ENCODE measurements around the gene NOXA1.

Gene NOXA1

DNA sequence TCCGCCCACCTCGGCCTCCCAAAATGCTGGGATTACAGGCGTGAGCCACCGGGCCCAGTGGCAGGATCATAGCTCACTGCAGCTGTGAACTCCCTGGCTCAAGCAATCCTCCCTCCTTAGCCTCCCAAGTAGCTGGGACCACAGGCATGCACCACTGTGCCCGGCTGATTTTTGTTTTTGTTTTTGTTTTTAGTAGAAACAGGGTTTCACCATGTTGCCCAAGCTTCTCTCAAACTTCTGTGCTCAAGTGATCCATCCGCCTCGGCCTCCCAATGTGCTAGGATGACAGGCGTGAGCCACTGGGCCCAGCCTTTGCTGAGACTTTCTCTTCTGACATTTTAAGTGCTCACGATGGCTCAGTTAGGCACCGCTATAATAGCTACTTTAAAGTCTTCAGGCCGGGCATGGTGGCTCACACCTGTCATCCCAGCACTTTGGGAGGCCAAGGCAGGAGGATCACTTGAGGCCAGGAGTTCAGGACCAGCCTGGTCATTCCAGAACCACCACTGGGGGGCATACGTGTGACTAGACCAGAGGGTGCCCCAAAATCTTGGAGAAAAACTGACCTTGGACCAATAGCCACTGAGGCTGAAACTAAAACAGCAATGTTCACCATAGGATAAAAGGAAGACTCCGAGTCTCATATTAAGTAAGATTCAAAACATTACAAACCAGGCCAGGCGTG lies 21.1 kb downstream of the NOXA1 start:
- no peak for DNase-seq

GRCh38 chr9:137445275-137445807 lies 22.1 kb downstream of the NOXA1 start:
- DNase-seq = peak; percentile 82 to 84

DNA sequence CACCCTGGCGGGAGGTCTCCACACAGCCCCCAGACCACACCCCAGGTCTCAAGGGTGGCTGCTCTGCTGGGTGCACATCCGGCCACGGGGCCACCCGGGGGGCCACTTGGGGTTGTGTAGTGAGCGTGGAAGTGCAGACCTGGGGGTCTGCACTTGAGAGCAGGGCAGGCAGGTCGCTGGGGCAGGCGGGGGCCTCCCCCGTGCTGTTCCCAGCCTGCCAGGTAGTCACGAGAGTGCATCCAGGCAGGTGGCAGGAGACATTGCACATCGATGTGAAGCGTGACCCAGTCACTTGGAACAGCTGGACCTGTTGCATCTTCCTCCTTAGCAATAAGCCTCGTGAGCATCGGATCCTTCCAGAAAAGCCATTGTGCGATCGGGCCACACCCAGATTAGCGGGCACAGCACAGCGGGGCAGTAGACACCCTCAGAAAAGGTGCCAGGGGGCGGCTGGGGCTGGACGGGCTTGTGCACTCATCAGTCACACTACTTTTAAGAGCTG lies 22.8 kb downstream of the NOXA1 start:
- DNase-seq = no peak

DNA sequence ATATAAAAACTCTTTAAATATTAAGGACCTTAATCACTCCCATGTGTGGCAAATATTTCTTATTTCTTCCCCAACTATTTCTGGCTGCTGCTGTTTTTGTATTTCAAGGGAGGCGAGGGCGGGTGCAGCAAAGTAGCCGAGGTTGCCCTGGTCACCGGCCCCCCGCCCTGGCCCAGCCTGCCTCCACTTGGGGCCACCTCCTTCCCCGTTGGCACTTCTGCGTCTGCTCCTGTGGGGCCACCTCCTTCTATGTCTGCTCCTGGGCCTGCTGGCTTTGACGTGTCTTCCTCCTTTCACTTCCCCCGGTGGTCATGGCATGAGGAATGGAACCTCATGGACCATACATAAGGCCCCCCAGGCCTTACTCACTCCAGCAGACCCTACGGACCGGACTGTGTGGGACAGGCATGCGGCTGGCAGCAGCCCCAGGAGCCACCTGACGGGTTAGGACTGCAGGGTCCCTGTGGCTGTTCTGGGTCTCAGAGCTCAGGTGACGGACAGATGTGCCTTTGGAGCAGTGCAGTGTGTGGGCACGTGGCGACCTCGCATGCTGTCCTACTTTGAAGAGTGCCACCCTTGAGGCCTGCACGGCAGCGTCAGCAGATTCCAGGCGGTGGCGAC lies 23.8 kb downstream of the NOXA1 start:
- DNase-seq = no peak

DNA sequence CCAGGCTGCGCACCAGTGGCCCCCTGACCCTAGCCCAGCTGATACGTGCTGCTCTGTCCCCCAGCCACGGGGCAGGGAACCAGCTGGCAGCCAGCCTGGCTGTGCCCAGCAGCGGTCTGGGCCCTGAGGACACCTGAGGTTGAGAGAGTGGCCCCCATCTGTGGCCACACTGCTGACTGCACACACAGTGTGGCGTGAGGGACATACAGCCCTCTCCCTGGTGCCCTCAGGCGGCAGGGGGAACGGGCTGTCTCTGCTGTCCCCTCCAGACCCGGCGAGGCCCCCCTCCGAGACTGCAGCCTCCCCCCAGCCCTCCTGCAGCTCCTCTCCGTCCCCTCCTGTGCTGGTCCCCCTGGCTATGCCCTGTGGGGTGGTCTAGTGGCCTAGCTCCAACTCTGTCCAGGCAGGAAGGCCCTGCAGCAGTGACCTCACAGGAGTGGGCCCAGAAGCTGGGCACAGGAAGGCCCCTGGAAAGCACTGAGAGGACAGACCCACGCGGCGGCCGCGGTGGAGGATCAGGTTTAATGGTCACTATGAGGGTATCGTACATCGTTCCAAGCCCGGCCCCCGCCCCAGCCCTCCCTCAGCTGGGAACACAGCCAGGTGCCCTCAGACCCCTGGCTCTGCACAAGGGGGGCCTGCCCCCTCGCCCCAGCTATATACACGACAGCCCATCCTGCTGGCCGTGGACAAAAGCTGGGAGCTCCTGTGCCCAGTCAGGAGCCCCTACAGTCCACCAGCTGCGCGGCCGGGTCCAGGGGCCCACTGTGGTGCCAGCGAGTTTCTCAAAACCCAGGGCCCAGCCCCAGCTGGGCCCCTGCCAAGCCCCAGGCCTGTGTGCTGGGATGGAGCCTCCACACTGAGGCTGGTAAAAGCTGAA lies 24.8 kb downstream of the NOXA1 start:
- no peak for DNase-seq

DNA sequence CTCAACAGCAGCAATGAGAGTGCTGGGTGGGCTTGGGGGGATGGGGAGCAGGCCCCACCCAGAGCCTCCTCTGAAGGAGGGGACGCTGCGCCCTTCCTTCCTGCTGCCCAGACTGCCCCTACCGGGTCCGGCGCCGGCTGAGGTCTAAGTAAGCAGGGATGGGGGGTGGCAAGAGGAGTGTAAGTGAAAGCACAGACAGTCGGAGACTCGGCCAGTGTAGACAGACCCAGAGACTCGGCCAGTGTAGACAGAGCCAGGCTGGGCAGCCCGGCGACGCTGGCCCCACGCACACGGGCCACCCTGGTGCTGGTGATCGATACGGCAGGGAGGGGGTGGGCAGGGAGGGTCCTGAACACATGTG lies 25.4 kb downstream of the NOXA1 start:
- DNase-seq = no peak

DNA sequence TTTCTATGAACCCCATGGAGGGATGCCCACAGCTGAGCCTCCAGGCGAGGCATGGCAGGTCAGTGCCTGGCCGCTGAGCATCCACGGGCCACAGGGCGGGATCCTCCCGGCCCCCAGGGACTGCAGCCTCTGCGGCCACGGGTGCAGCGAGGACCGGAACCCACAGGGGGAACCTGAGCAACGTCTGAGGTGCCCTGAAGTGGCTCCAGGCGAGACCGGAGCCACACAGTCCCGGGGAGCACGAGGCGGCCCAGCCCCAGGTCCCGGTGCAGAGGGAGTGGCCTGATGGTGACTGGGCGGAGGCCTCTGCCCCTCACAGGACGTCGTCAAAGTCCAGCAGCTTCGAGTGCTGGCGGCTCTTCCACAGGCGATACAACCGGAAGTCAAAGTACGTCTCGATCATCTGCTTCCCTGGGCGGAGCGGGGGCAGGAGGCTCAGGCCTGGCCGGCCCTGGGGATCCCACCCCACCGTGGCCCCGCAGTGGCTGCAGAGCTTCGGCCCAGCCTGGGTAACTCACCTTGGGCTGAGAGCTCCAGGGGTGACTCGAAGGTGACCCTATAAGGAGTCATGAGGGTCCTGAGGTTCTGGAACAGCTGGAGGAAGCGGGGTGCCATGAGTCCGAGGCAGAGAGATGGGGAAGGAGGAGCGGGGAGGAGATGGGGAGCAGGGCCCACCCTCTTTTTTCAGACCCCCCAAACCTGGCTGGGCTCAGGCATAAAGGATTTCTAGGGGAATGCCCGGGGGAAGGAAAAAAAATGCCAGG lies 26.1 kb downstream of the NOXA1 start:
- DNase-seq = no peak

DNA sequence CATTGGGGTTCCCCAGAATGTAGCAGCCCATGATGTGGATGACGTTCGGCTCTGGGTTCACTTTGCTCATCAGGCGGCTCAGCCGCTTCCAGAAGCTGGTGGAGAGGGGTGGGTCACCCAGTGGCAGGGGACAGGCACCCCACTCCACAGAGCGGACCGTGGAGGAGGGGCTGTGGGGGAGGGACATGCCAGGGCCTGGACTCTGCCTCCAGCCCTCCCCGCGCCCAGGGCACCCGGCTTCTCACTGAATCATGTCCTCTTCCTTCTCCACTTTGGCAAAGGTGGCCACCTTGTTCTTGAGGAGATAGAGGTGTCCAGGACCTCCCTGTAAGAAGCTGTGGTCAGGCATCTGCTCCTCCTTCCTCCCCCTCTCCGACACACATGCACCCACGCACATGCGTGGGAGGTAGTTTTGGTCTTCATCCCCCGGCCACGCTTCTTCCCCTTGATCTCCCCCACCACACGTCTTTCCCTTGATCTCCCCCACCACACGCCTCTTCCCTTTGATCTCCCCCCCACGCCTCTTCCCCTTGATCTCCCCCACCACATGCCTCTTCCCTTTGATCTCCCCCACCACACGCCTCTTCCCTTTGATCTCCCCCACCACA lies 26.8 kb downstream of the NOXA1 start:
- peak in 1 of 2 experiments; percentile 79 for DNase-seq

DNA sequence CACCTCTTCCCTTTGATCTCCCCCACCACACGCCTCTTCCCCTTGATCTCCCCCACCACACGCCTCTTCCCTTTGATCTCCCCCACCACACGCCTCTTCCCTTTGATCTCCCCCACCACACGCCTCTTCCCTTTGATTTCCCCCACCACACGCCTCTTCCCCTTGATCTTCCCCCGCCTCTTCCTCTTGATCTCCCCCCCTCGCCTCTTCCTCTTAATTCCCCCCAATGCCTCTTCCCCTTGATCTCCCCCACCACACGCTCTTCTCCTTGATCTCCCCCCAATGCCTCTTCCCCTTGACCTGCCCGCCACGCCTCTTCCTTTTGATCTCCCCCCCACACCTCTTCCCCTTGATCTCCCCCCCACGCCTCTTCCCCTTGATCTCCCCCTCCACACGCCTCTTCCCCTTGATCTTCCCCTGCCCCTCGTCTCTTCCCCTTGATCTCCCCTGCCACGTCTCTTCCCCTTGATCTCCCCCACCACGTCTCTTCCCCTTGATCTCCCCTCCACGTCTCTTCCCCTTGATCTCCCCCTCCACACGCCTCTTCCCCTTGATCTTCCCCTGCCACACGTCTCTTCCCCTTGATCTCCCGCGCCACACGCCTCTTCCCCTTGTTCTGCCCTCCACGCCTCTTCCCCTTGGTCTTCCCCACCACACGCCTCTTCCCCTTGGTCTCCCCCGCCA lies 27.5 kb downstream of the NOXA1 start:
- peak in 1 of 2 experiments; percentile 60 for DNase-seq

DNA sequence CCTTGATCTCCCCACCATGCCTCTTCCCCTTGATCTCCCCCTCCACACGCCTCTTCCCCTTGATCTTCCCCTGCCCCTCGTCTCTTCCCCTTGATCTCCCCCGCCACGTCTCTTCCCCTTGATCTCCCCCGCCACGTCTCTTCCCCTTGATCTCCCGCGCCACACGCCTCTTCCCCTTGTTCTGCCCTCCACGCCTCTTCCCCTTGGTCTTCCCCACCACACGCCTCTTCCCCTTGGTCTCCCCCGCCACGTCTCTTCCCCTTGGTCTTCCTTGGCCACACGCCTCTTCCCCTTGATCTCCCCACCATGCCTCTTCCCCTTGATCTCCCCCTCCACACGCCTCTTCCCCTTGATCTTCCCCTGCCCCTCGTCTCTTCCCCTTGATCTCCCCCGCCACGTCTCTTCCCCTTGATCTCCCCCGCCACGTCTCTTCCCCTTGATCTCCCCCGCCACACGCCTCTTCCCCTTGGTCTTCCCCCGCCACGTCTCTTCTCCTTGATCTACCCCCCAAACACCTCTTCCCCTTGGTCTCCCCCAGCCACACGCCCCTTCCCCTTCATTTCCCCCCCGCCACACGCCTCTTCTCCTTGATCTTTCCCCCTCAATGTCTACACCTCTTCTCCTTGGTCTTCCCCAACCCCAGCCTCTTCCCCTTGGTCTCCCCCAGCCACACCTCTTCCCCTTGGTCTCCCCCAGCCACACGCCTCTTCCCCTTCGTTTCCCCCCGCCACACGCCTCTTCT lies 28.2 kb downstream of the NOXA1 start:
- DNase-seq = peak in 1 of 2 experiments; percentile 40

DNA sequence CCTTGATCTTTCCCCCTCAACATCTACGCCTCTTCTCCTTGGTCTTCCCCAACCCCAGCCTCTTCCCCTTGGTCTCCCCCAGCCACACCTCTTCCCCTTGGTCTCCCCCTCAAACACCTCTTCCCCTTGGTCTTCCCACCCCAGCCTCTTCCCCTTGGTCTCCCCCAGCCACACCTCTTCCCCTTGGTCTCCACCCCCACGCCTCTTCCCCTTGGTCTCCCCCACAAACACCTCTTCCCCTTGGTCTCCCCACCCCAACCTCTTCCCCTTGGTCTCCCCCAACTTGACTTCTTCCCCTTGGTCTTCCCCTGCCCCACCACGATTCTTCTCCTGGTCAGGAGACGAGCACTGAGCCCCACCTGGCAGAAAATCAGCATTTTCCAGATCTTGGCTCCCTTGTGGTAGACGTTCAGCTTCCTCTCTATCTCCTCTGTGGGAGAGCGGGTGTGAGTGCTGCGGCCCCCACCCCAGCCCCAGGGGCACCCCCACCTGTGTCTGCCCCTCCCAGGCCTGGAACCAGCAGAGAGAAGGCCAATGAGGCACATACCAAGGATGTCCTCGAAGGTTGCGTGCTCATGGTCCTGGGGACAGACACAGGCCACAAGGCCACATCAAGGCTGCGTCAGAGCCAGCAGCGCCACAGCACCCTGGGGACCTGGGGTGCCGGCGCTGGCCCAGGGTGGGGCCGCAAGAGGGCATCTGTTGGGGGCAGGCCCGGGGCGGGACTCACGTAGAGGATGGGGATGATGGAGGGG lies 29.0 kb downstream of the NOXA1 start:
- no peak for DNase-seq

DNA sequence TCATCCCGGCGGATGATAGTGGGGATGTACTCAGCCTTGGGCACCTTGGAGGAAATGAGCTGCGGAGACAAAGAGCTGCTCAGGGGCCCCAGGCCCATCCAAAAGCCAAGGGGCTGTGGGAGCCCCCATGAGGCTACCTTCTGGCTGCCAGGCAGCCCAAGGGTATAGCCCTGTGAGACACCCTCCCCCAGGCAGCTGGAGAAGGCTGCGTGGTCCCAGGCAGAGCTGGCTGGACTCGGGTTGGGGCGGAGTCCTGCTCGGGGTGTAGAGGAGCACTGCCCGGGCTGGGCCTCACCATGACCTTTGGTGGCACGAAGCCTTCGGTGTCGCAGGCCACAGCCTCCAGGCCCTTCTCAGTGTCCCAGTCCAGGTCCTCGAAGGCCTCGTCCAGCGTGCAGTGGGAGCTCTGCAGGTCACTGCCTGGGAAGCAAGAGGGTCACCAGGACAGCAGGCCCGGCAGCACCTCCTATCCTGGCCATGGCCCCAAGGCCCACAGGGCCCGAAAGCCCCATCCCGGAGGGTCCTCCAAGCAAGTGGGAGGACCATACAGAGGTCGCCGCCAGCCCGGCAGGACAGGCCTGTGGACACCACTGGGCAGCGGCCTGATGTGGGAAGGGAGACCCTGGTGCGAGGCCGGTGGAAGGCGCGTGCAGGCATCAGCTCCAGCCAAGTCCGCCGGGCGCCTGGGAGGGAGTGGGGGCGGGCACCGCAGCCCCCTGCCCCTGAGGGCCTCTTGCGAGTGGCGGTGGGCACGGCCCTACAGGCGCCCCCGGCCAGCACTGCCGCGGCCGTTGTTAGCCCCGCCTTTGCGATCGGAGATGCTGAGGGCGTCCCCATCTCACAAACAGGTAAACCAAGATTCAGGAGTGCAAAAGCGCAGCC lies 29.8 kb downstream of the NOXA1 start:
- peak in 1 of 2 experiments; percentile 3 for DNase-seq

DNA sequence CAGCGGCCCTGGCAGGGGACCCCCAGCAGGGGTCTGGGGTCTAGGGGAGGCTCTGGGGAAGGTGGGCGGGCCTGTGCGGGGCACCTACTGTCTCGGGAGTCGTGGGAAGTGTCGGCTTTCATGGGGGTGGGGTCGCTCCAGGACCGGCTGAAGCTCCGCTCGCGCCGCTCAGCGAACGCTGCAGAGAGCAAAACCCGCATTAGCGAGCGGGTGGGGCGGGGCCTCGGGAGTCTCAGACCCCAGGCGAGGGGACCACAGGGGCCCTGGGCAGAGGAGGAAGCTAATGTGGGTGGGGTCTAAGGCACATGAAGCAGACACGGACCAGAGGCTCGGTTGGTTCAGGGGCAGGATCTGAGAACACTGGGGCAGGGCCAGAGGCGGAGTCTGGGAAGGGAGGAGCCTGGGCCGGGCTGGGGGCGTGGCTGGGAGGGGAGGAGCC lies 30.5 kb downstream of the NOXA1 start:
- DNase-seq = peak; percentile 57 to 59

- DNase-seq = peak in 1 of 2 experiments; percentile 30
Observed at GRCh38 chr9:137454145-137454596, 31.0 kb downstream of the NOXA1 start.

DNA sequence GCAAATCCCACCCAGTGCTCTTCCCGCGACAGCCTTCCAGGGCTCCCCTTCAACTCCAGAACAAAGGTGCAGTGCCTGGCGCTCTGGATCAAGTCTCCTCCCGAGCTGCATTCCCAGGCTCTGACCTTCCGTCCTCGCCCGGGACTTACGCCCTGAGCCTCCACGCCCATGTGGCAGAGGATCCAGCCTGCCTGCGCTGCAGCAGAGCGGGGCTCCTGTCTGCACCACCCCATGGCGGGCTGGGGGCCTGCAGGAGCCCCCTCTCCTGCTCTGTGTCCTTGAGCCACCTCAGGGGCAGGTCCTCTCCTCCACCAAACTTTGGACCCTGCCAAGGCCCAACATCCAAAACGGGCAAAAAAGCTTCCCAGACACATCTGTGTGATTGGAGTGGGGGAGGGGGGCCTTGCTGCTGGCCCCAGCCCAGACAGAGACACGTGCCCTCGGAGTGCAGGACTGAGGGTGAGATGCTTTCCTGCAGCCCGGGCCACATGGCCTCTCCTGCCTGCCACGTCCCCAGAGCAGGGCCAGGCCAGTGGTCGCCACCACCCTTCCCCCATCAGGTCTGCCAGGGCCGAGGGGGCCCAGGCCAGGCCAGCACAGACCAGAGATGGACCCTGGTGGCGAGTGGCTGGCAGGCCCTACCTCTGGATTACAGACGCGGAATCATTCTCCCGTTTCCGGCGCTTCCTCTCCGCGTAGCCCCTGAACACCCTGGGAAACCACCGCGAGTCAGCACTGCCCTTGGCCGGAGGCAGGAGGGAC lies 31.6 kb downstream of the NOXA1 start:
- DNase-seq = peak in 1 of 2 experiments; percentile 1

DNA sequence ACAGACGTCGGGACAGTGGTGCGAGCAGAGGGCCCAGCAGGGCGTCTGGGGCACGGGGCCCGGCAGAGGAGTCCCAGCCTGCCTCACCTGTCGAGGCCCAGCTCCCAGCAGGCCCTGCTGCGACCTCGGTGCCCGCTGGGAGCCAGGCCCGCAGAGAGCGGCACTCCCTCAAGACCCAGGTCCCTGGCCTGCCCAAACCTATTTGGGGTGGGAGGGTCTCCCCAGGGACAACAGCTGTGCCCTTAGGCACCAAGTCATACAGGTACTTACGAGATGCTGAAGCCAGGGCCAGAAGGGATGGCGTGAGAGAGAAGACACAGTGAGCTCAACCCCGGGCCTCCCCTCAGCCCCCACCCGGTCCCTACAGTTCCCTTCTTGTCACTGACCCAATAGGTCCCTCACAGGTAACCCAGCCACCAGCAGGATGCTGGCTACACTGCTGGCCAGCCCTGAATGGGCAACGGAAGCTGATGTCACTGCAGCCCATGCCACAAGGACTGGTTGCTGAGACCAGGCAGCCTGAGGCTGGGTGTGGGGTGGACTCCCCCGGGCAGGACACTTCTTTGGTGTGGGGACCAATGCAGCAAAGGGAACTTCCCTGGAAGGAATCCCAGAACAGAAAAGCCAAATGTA lies 32.3 kb downstream of the NOXA1 start:
- DNase-seq = no peak

Measured in stimulated activated CD4-positive, alpha-beta T cell treated with anti-CD3 and anti-CD28 coated beads, Interleukin-4, amount 100 ng/mL, for 4 hours (primary cell).